Naive thymus-derived CD4-positive, alpha-beta T cell (primary cell): ENCODE measurements around the gene VRK3. TPM values are rescaled to one million over a fixed set of nuclear protein-coding genes. Genes with fewer than 3 reads are reported as not detected.
"Not testable (repeated sequence)": the region's sequence is repeated elsewhere in the genome, so short reads cannot be mapped to it uniquely, and the experiment has no call there.

Experiments used
- ATAC-seq: fragments of 150-1000 bp; cut with Tn5 transposase; 2 replicates; pipeline ENCODE4 v1.10.0; 2021; ENCODE audit warnings: mild to moderate bottlenecking, moderate library complexity
- CTCF ChIA-PET: fragments of 350-600 bp; sonication (Branson Sonifier 250); formaldehyde crosslinking; loops from one replicate; lab custom pipeline; 2021; ENCODE audit warnings: antibody characterized with exemption; lab: Charles Lee
- POLR2A ChIA-PET: fragments of 350-600 bp; sonication (Branson Sonifier 250); formaldehyde crosslinking; loops from one replicate; lab custom pipeline; 2021; ENCODE audit warnings: antibody characterized with exemption, inconsistent platforms; lab: Charles Lee
- DNase-seq, 9 donors: peaks; one replicate each; pipeline versions ENCODE4 v3.0.0 to v3.0.0-alpha.2; 2020 to 2022; ENCODE audit warnings: mixed read lengths in 1 of 9
- H3K27ac ChIP-seq: one replicate; pipeline ENCODE4 v1.7.0; 2013; ENCODE audit warnings: mild to moderate bottlenecking, low read depth, low read length, moderate library complexity
- H3K27me3 ChIP-seq, 2 donors: one replicate each; pipeline ENCODE4 v1.7.0; 2013; ENCODE audit warnings: low read length in 2 of 2, mild to moderate bottlenecking in 2 of 2, moderate library complexity in 2 of 2; ENCODE audit not compliant: control insufficient read depth in 2 of 2, insufficient read depth in 2 of 2
- H3K36me3 ChIP-seq, 3 experiments: 1 replicate in 2 of 3; 2 replicates in 1 of 3; pipeline ENCODE4 v1.7.0; 2013; ENCODE audit warnings: low read length in 3 of 3, mild to moderate bottlenecking in 3 of 3, moderate library complexity in 1 of 3; ENCODE audit not compliant: insufficient read depth in 3 of 3, control insufficient read depth in 2 of 3
- H3K4me1 ChIP-seq, 2 donors: one replicate each; pipeline ENCODE4 v1.7.0; 2013; ENCODE audit warnings: low read length in 2 of 2, mild to moderate bottlenecking in 2 of 2, moderate library complexity in 1 of 2; ENCODE audit not compliant: control insufficient read depth in 2 of 2, insufficient read depth in 2 of 2
- H3K4me3 ChIP-seq: 2 replicates; pipeline ENCODE4 v1.7.0; 2013; ENCODE audit warnings: mild to moderate bottlenecking, low read length
- H3K9me3 ChIP-seq, 3 experiments: 1 replicate in 2 of 3; 2 replicates in 1 of 3; pipeline ENCODE4 v1.7.0; 2013; ENCODE audit warnings: low read length in 3 of 3; ENCODE audit not compliant: control insufficient read depth in 2 of 3
- H3K27ac Mint-ChIP-seq, 9 donors: one replicate each; pipeline ENCODE4 v1.8.0; 2020 to 2022; ENCODE audit warnings: mixed read lengths in 9 of 9, mild to moderate bottlenecking in 8 of 9, moderate library complexity in 5 of 9, inconsistent platforms in 2 of 9
- H3K27me3 Mint-ChIP-seq, 5 donors: one replicate each; pipeline ENCODE4 v1.8.0; 2021 to 2022; ENCODE audit warnings: mixed read lengths in 5 of 5, mild to moderate bottlenecking in 1 of 5
- H3K36me3 Mint-ChIP-seq, 5 donors: one replicate each; pipeline ENCODE4 v1.8.0; 2020 to 2022; ENCODE audit warnings: mixed read lengths in 5 of 5, mild to moderate bottlenecking in 3 of 5, inconsistent platforms in 1 of 5
- H3K4me1 Mint-ChIP-seq, 7 donors: one replicate each; pipeline ENCODE4 v1.8.0; 2020 to 2022; ENCODE audit warnings: mixed read lengths in 7 of 7, mild to moderate bottlenecking in 3 of 7, inconsistent platforms in 1 of 7
- H3K4me3 Mint-ChIP-seq, 10 donors: one replicate each; pipeline ENCODE4 v1.8.0; 2020 to 2022; ENCODE audit warnings: mild to moderate bottlenecking in 10 of 10, mixed read lengths in 10 of 10, moderate library complexity in 6 of 10, inconsistent platforms in 2 of 10
- H3K9me3 Mint-ChIP-seq, 11 donors: one replicate each; pipeline ENCODE4 v1.8.0; 2020 to 2022; ENCODE audit warnings: mixed read lengths in 11 of 11, mild to moderate bottlenecking in 4 of 11, inconsistent platforms in 1 of 11, moderate library complexity in 1 of 11
- intact Hi-C, 2 donors: fragments of 100-400 bp; cut with micrococcal nuclease; formaldehyde crosslinking; loops; one replicate each; pipeline ENCODE4 v1.15.1; 2023
- polyA plus RNA-seq, 2 donors: library from polyadenylated mRNA; unstranded; fragments of 300-500 nt; fragmentation: Illumina TruSeq; gene quantifications; one replicate each; pipeline ENCODE4 v1.2.3, GENCODE V29; 2021
- total RNA-seq, 6 experiments: library from RNA in 5 of 6; stranded (reverse) in 5 of 6; gene quantifications; 1 replicate in 5 of 6; 2 replicates in 1 of 6; pipeline ENCODE4 v1.2.3 and lab custom pipeline; 2021 to 2026

The VRK3 gene
- total and polyA plus RNA-seq, 7 experiments from 2014 or later: 70.6 to 121 (median 84.7) TPM

DNA sequence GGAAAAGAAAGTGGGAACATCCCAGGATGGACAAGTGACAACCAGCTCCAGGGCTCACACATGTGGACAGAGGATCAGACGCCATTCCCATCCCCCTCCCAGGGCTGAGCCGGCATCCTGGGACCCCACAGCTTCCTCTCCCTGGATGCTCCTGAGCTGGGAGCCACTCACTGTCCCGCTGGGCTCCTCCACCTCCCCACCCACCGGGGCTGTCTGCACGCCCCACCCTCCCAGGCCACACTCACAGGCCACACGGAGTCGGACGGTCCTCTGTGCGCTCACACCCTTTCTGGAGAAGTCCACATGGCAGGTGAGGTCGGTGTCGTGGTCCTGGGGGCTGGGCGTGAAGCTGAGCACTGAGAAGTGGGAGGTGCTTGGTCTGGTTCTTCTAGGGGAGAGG, 65.3 kb downstream of the VRK3 start:
- DNase-seq, H3K4me3 Mint-ChIP-seq, POLR2A ChIA-PET, H3K9me3 ChIP-seq, CTCF ChIA-PET, H3K36me3 Mint-ChIP-seq, H3K4me1 Mint-ChIP-seq, H3K36me3 ChIP-seq, H3K27me3 ChIP-seq, H3K9me3 Mint-ChIP-seq, H3K4me1 ChIP-seq, H3K27ac Mint-ChIP-seq, intact Hi-C loops, ATAC-seq, H3K4me3 ChIP-seq, H3K27ac ChIP-seq: not testable (repeated sequence)
- peaks cover 0 to 17% (median 5%) of the 10 kb centered on the region in 5 donors for H3K27me3 Mint-ChIP-seq

GRCh38 chr19:49958596-49958995, 66.6 kb downstream of the VRK3 start:
- H3K4me3 Mint-ChIP-seq, H3K27ac ChIP-seq, POLR2A ChIA-PET, H3K27me3 ChIP-seq, H3K9me3 ChIP-seq, H3K4me1 Mint-ChIP-seq, ATAC-seq, DNase-seq, CTCF ChIA-PET, H3K4me1 ChIP-seq, intact Hi-C loops, H3K27ac Mint-ChIP-seq, H3K4me3 ChIP-seq, H3K36me3 Mint-ChIP-seq, H3K36me3 ChIP-seq, H3K9me3 Mint-ChIP-seq: not testable (repeated sequence)
- peaks cover 0 to 18% (median 7%) of the 10 kb centered on the region in 5 donors for H3K27me3 Mint-ChIP-seq

GRCh38 chr19:49958144-49958543, 67.0 kb downstream of the VRK3 start:
- H3K9me3 Mint-ChIP-seq, H3K4me1 ChIP-seq, H3K36me3 Mint-ChIP-seq, POLR2A ChIA-PET, H3K27me3 ChIP-seq, H3K4me3 Mint-ChIP-seq, intact Hi-C loops, DNase-seq, H3K27ac Mint-ChIP-seq, H3K9me3 ChIP-seq, H3K27ac ChIP-seq, H3K36me3 ChIP-seq, CTCF ChIA-PET, H3K4me3 ChIP-seq, ATAC-seq: not testable (repeated sequence)
- peaks cover 0 to 19% (median 8%) of the 10 kb centered on the region in 5 donors for H3K27me3 Mint-ChIP-seq
- H3K4me1 Mint-ChIP-seq: peaks cover 0 to 12% (median 8%) of the 10 kb centered on the region in 7 donors

DNA sequence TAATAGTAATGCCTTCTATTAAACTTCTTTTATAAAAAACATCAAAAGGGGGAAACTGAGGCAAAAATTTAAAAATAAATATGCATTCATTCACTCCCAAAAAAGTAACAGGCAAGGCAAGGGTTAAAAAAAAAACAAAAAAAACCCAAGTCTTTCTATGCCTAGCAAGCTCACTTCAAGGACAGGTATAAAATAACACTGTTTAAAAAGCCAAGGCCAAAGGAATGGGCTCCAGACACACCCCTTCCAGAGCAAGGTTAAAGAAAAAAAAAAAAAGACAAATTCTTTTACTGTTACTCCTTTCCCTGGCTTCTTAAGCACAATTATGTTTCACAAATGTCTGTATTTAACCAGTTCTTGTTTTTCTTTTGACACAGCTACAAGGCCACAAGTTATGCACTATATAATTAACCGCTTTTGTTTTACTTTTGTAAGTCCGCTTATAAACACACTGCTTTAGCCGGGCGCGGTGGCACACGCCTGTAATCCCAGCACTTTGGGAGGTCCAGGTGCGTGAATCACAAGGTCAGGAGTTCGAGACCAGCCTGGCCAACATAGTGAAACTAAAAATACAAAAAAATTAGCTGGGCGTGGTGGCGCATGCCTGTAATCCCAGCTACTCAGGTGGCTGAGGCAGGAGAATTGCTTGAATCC, 67.8 kb downstream of the VRK3 start:
- H3K27ac ChIP-seq: no peak overlapping the region
- no peaks in the 10 kb centered on the region for H3K36me3 Mint-ChIP-seq
- H3K36me3 ChIP-seq: no peaks in the 10 kb centered on the region
- H3K9me3 Mint-ChIP-seq: peaks cover 0 to 5% (median 0%) of the 10 kb centered on the region in 11 donors
- no peak for ATAC-seq
- H3K4me3 Mint-ChIP-seq: no peak overlapping the region
- no peaks in the 10 kb centered on the region for H3K4me1 ChIP-seq
- DNase-seq: no peak
- H3K27ac Mint-ChIP-seq: no peak overlapping the region
- CTCF ChIA-PET: no interaction called here
- H3K27me3 Mint-ChIP-seq: peaks cover 0 to 25% (median 8%) of the 10 kb centered on the region in 5 donors
- intact Hi-C loops: no loop called here
- no peaks in the 10 kb centered on the region for H3K9me3 ChIP-seq
- peaks cover 0 to 12% (median 8%) of the 10 kb centered on the region in 7 donors for H3K4me1 Mint-ChIP-seq
- POLR2A ChIA-PET: no interaction called here
- H3K4me3 ChIP-seq: no peak overlapping the region
- H3K27me3 ChIP-seq: no peaks in the 10 kb centered on the region

GRCh38 chr19:49956115-49956495, 69.1 kb downstream of the VRK3 start:
- Histone ChIP-seq H3K27me3 (no peaks in the 10 kb centered on the region), H3K4me1 (no peaks in the 10 kb centered on the region), H3K4me3 (no peak overlapping the region), H3K36me3 (no peaks in the 10 kb centered on the region), H3K27ac (no peak overlapping the region), H3K9me3 (no peaks in the 10 kb centered on the region)
- peaks cover 0 to 32% (median 13%) of the 10 kb centered on the region in 5 donors for H3K27me3 Mint-ChIP-seq
- DNase-seq (no peak), ATAC-seq (no peak)
- H3K27ac Mint-ChIP-seq: no peak overlapping the region
- H3K4me1 Mint-ChIP-seq: peaks cover 0 to 12% (median 8%) of the 10 kb centered on the region in 7 donors
- ChIA-PET CTCF (no interaction called here), POLR2A (no interaction called here)
- no peak overlapping the region for H3K4me3 Mint-ChIP-seq
- intact Hi-C loops: no loop called here
- no peaks in the 10 kb centered on the region for H3K36me3 Mint-ChIP-seq
- H3K9me3 Mint-ChIP-seq: peaks cover 0 to 1% (median 0%) of the 10 kb centered on the region in 11 donors

DNA sequence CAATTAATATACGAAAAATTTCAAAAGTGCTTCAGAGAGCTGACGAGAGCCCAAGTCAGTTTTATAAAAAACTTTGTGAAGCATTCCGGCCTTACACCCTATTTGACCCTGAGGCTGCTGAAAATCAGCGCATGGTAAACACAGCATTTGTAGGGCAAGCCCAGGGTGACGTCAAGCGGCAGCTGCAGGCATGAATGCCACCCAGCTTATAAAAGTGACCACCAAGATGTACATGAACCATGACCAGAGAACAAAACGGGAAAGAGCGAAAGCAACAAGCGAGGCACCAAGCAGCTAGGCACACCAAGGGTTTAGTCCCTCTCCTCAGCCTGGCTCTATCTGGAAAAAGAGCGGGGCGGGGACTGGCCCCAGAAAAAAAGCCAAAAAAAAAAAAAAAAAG, 70.2 kb downstream of the VRK3 start:
- H3K4me3 Mint-ChIP-seq: no peak overlapping the region
- ChIA-PET CTCF (no interaction called here), POLR2A (no interaction called here)
- no peak overlapping the region for H3K27ac Mint-ChIP-seq
- H3K9me3 ChIP-seq: no peaks in the 10 kb centered on the region
- H3K4me3 ChIP-seq: no peak overlapping the region
- H3K4me1 Mint-ChIP-seq: peaks cover 0 to 12% (median 8%) of the 10 kb centered on the region in 7 donors
- intact Hi-C loops: no loop called here
- no peaks in the 10 kb centered on the region for H3K4me1 ChIP-seq
- no peak for DNase-seq
- H3K27ac ChIP-seq: no peak overlapping the region
- no peaks in the 10 kb centered on the region for H3K36me3 Mint-ChIP-seq
- no peaks in the 10 kb centered on the region for H3K36me3 ChIP-seq
- peaks cover 0 to 1% (median 0%) of the 10 kb centered on the region in 11 donors for H3K9me3 Mint-ChIP-seq
- ATAC-seq: no peak
- peaks cover 5 to 38% (median 15%) of the 10 kb centered on the region in 5 donors for H3K27me3 Mint-ChIP-seq
- no peaks in the 10 kb centered on the region for H3K27me3 ChIP-seq
